DND-41 (cell line): ENCODE data around the gene CFAP97D2.

ENCODE experiments used
- CTCF ChIP-seq: IDR thresholded peaks from 2 replicates; pipeline ENCODE4 v1.5.1; 2012; ENCODE audit warnings: borderline replicate concordance, low read length, moderate library complexity, mild to moderate bottlenecking; ENCODE audit not compliant: poor library complexity, severe bottlenecking; ENCODE audit errors: extremely low read depth
- EZH2 ChIP-seq: IDR thresholded peaks from 3 replicates; pipeline ENCODE4 v1.6.1; 2012; ENCODE audit warnings: borderline replicate concordance, low read depth, mild to moderate bottlenecking, moderate library complexity, low read length, inconsistent platforms; ENCODE audit not compliant: severe bottlenecking

GRCh38 chr13:114141261-114141996, 37.6 kb upstream of the CFAP97D2 start:
- TF ChIP-seq CTCF (no peak), EZH2 (no peak)
